Testis (tissue), 2 donors: ENCODE results near the gene TMEM39B.

Experiments used
- CTCF ChIP-seq, 3 experiments: fragments of 450-650 bp in 2 of 3; fragments of 200-600 bp in 1 of 3; sonication (generic) in 1 of 3; IDR thresholded peaks; one replicate each; pipeline ENCODE4 v1.5.1; 2016 to 2019; ENCODE audit warnings: antibody characterized with exemption in 3 of 3, mild to moderate bottlenecking in 2 of 3, moderate library complexity in 1 of 3
- POLR2A ChIP-seq: fragments of 450-650 bp; IDR thresholded peaks from one replicate; pipeline ENCODE4 v1.6.1; 2017; ENCODE audit warnings: antibody characterized with exemption, mild to moderate bottlenecking, moderate library complexity

- no peak for TF ChIP-seq POLR2A
- no peak for TF ChIP-seq CTCF (IDR thresholded peaks at IDR 0.05)
Observed at GRCh38 chr1:32042330-32042729, 30.4 kb upstream of the TMEM39B start.
